Occipital lobe (tissue), 3 donors: ENCODE data around the gene PSAP. TPM values are rescaled to one million over a fixed set of nuclear protein-coding genes. Genes with fewer than 3 reads are reported as not detected.

Experiments
- DNase-seq: peaks from one replicate; lab custom pipeline; 2025; lab: John Stamatoyannopoulos, UW
- small RNA-seq: library from RNA; depleted of rRNA; stranded (forward); fragments of <200 nt; gene quantifications from one replicate; pipeline ENCODE3, GENCODE V24; 2014
- total RNA-seq: library from RNA; depleted of rRNA; stranded (reverse); fragments of >200 nt; gene quantifications from one replicate; pipeline ENCODE4 v1.2.3, GENCODE V29; 2014

The PSAP gene
- total RNA-seq, 1 donor from 2014 or later, result 385 TPM

- no peak for DNase-seq
Observed at GRCh38 chr10:71769279-71769823, 81.7 kb downstream of the PSAP start.

- no peak for DNase-seq
Observed at GRCh38 chr10:71767420-71768035, 83.5 kb downstream of the PSAP start.

- DNase-seq, result no peak
Observed at GRCh38 chr10:71766717-71767419, 84.2 kb downstream of the PSAP start.

Small RNAs within 50 kb of the gene (small RNA-seq; reads per million reads assigned to genes)
- gene MIR7152 (not detected), gene RNU7-38P (not detected)

Other genes with a start within 250 kb of the PSAP start
- under 0.01 TPM for gene C10orf105, start 131.5 kb downstream of the PSAP start, total RNA-seq
- gene VSIR, start 77.7 kb downstream of the PSAP start, total RNA-seq, result 8.1 TPM
- 7.2 TPM for gene CHST3, start 113.1 kb upstream of the PSAP start, total RNA-seq
- gene SPOCK2, start 237.3 kb upstream of the PSAP start, total RNA-seq, result 25.1 TPM